HG02970 (cell line): ENCODE measurements around the gene ABHD17C.

Source experiments
- ATAC-seq: cut with Tn5 transposase; IDR thresholded peaks from one replicate; pipeline ENCODE4 v1.9.1; 2021; ENCODE audit warnings: mild to moderate bottlenecking, moderate library complexity, moderate number of reproducible peaks; ENCODE audit not compliant: unreplicated experiment, low FRiP score

The ABHD17C gene

GRCh38 chr15:80780416-80781221, 85.5 kb downstream of the ABHD17C start:
- ATAC-seq = no peak

- ATAC-seq = no peak
These were observed 88.2 kb downstream of the ABHD17C start for GRCh38 chr15:80783260-80783659.

- no peak for ATAC-seq
These were observed 90.2 kb downstream of the ABHD17C start for GRCh38 chr15:80785335-80785734.

- ATAC-seq = no peak
These were observed 90.8 kb downstream of the ABHD17C start for GRCh38 chr15:80785811-80786354.

- ATAC-seq = no peak
These were observed 92.2 kb downstream of the ABHD17C start for GRCh38 chr15:80787316-80787715.

GRCh38 chr15:80788536-80788935, 93.4 kb downstream of the ABHD17C start:
- ATAC-seq = no peak

GRCh38 chr15:80789296-80789695, 94.2 kb downstream of the ABHD17C start:
- ATAC-seq = no peak

- ATAC-seq = no peak
These were observed 94.7 kb downstream of the ABHD17C start for GRCh38 chr15:80789796-80790195.

- ATAC-seq = no peak
These were observed 95.1 kb downstream of the ABHD17C start for GRCh38 chr15:80790236-80790635.

GRCh38 chr15:80791004-80791403, 95.9 kb downstream of the ABHD17C start:
- ATAC-seq = no peak

- ATAC-seq = no peak
These were observed 101.3 kb downstream of the ABHD17C start for GRCh38 chr15:80796407-80796806.

GRCh38 chr15:80798911-80799310, 103.8 kb downstream of the ABHD17C start:
- no peak for ATAC-seq

GRCh38 chr15:80800067-80800466, 105.0 kb downstream of the ABHD17C start:
- ATAC-seq = no peak

- no peak for ATAC-seq
These were observed 107.0 kb downstream of the ABHD17C start for GRCh38 chr15:80801891-80802680.

GRCh38 chr15:80803580-80804525, 108.7 kb downstream of the ABHD17C start:
- no peak for ATAC-seq

- no peak for ATAC-seq
These were observed 109.9 kb downstream of the ABHD17C start for GRCh38 chr15:80804970-80805495.
